Measurements from ENCODE around the gene GJC1.
"Not testable (repeated sequence)": the region's sequence is repeated elsewhere in the genome, so short reads cannot be mapped to it uniquely, and the experiment has no call there.

GJC1 gene

GRCh38 chr17:44842748-44843147 lies 12.7 kb upstream of the GJC1 start:
- no peak for FAIRE-seq

- FAIRE-seq: no peak
Observed at GRCh38 chr17:44840936-44841335, 10.8 kb upstream of the GJC1 start.

GRCh38 chr17:44840274-44840673 lies 10.2 kb upstream of the GJC1 start:
- no peak for FAIRE-seq

- FAIRE-seq: no peak
Observed at GRCh38 chr17:44837196-44837595, 7.1 kb upstream of the GJC1 start.

- FAIRE-seq: no peak
Observed at GRCh38 chr17:44832805-44833204, 2.7 kb upstream of the GJC1 start.

- no peak for FAIRE-seq
Observed at GRCh38 chr17:44831371-44831770, 1.3 kb upstream of the GJC1 start.

GRCh38 chr17:44830359-44831288 lies 537 bp upstream of the GJC1 start:
- no peak for FAIRE-seq

GRCh38 chr17:44828919-44829522 lies 1.1 kb downstream of the GJC1 start:
- no peak for FAIRE-seq

- FAIRE-seq: no peak
Observed at GRCh38 chr17:44827863-44828262, 2.2 kb downstream of the GJC1 start.

- FAIRE-seq: no peak
Observed at GRCh38 chr17:44826123-44826790, 3.8 kb downstream of the GJC1 start.

GRCh38 chr17:44825236-44825635 lies 4.9 kb downstream of the GJC1 start:
- not testable (repeated sequence) for FAIRE-seq

GRCh38 chr17:44820631-44821212 lies 9.4 kb downstream of the GJC1 start:
- FAIRE-seq: no peak

- FAIRE-seq: not testable (repeated sequence)
Observed at GRCh38 chr17:44818508-44818907, 11.6 kb downstream of the GJC1 start.

- no peak for FAIRE-seq
Observed at GRCh38 chr17:44812263-44812662, 17.8 kb downstream of the GJC1 start.

GRCh38 chr17:44808656-44809388 lies 21.3 kb downstream of the GJC1 start:
- FAIRE-seq: not testable (repeated sequence)

- no peak for FAIRE-seq
Observed at GRCh38 chr17:44808156-44808555, 21.9 kb downstream of the GJC1 start.

GRCh38 chr17:44807817-44808155 lies 22.3 kb downstream of the GJC1 start:
- FAIRE-seq: no peak

GRCh38 chr17:44807093-44807816 lies 22.8 kb downstream of the GJC1 start:
- no peak for FAIRE-seq

- no peak for FAIRE-seq
Observed at GRCh38 chr17:44804302-44805089, 25.6 kb downstream of the GJC1 start.

- FAIRE-seq: no peak
Observed at GRCh38 chr17:44801880-44802279, 28.2 kb downstream of the GJC1 start.

GRCh38 chr17:44798356-44798755 lies 31.7 kb downstream of the GJC1 start:
- no peak for FAIRE-seq

All from colon (tissue), 2 donors.